GM23338 (cell line): ENCODE results near the gene RGCC. TPM values are rescaled to one million over a fixed set of nuclear protein-coding genes. Genes with fewer than 3 reads are reported as not detected.
A peak's percentile ranks its signal among the peaks of the same experiment; 100 is the strongest.

ENCODE experiments used
- ATAC-seq: fragments of 200-7000 bp; cut with Tn5 transposase; 3 replicates; pipeline ENCODE4 v1.9.1; 2020
- DNase-seq: peaks from one replicate; pipeline ENCODE4 v3.0.0-alpha.2; 2015; ENCODE audit warnings: low spot score
- H2AFZ ChIP-seq: fragments of 200-600 bp; sonication (generic); 2 replicates; pipeline ENCODE4 v1.8.0; 2016; ENCODE audit warnings: antibody characterized with exemption, mild to moderate bottlenecking, moderate library complexity
- H3F3A ChIP-seq: fragments of 200-600 bp; sonication (generic); replicated peaks from 2 replicates; pipeline ENCODE4 v1.8.0; 2017; ENCODE audit warnings: antibody characterized with exemption, mixed run types, low read depth
- H3K27ac ChIP-seq: fragments of 200-600 bp; sonication (generic); 2 replicates; pipeline ENCODE4 v1.6.1; 2016; ENCODE audit warnings: low read depth
- H3K27me3 ChIP-seq: fragments of 200-600 bp; sonication (generic); 2 replicates; pipeline ENCODE4 v1.8.0; 2016; ENCODE audit warnings: mild to moderate bottlenecking, mixed run types, moderate library complexity; ENCODE audit not compliant: insufficient read depth
- H3K36me3 ChIP-seq: fragments of 200-600 bp; sonication (generic); 2 replicates; pipeline ENCODE4 v1.8.0; 2016; ENCODE audit warnings: mild to moderate bottlenecking; ENCODE audit not compliant: insufficient read depth
- H3K4me1 ChIP-seq: fragments of 200-600 bp; sonication (generic); 2 replicates; pipeline ENCODE4 v1.8.0; 2016; ENCODE audit warnings: mild to moderate bottlenecking, moderate library complexity; ENCODE audit not compliant: insufficient read depth
- H3K4me2 ChIP-seq: fragments of 200-600 bp; sonication (generic); 2 replicates; pipeline ENCODE4 v1.7.1; 2017; ENCODE audit warnings: mixed run types
- H3K4me3 ChIP-seq: fragments of 200-600 bp; sonication (generic); 2 replicates; pipeline ENCODE4 v1.6.1; 2016; ENCODE audit warnings: mixed run types
- H3K79me2 ChIP-seq: fragments of 200-600 bp; sonication (generic); replicated peaks from 2 replicates; pipeline ENCODE4 v1.8.0; 2017; ENCODE audit warnings: mild to moderate bottlenecking; ENCODE audit not compliant: insufficient read depth
- H3K9me2 ChIP-seq: fragments of 200-600 bp; sonication (generic); 2 replicates; pipeline ENCODE4 v1.8.0; 2017; ENCODE audit not compliant: insufficient read depth
- H4K20me1 ChIP-seq: fragments of 200-600 bp; sonication (generic); replicated peaks from 2 replicates; pipeline ENCODE4 v1.8.0; 2017; ENCODE audit warnings: mild to moderate bottlenecking; ENCODE audit not compliant: insufficient read depth
- H3K27ac Mint-ChIP-seq: 2 replicates; pipeline ENCODE4 v1.8.0; 2020; ENCODE audit warnings: inconsistent platforms, mild to moderate bottlenecking, moderate library complexity, mixed read lengths
- H3K27me3 Mint-ChIP-seq: 3 replicates; pipeline ENCODE4 v1.8.0; 2022; ENCODE audit warnings: low read depth, mild to moderate bottlenecking, moderate library complexity, mixed read lengths, inconsistent platforms; ENCODE audit not compliant: insufficient read depth, poor library complexity
- H3K36me3 Mint-ChIP-seq: 3 replicates; pipeline ENCODE4 v1.8.0; 2021; ENCODE audit warnings: low read depth, mild to moderate bottlenecking, inconsistent platforms, moderate library complexity, mixed read lengths
- H3K4me1 Mint-ChIP-seq: 3 replicates; pipeline ENCODE4 v1.8.0; 2020; ENCODE audit warnings: mild to moderate bottlenecking, inconsistent platforms, mixed read lengths
- H3K4me3 Mint-ChIP-seq: 3 replicates; pipeline ENCODE4 v1.8.0; 2021; ENCODE audit warnings: moderate library complexity, mild to moderate bottlenecking, inconsistent platforms, mixed read lengths
- H3K9me3 Mint-ChIP-seq: 3 replicates; pipeline ENCODE4 v1.8.0; 2020; ENCODE audit warnings: moderate library complexity, mild to moderate bottlenecking, inconsistent platforms, mixed read lengths
- CREB1 ChIP-seq: fragments of 250-450 bp; sonication (Bioruptor Pico); IDR thresholded peaks from 2 replicates; pipeline ENCODE4 v1.5.0; 2020; ENCODE audit warnings: low read depth, mild to moderate bottlenecking, moderate library complexity
- EZH2 ChIP-seq: fragments of 200-600 bp; sonication (generic); IDR thresholded peaks from one replicate; pipeline ENCODE4 v1.8.0; 2017; ENCODE audit warnings: antibody characterized with exemption, mild to moderate bottlenecking, low read depth; ENCODE audit not compliant: unreplicated experiment
- ZNF331 ChIP-seq: fragments of 250-450 bp; sonication (Bioruptor Pico); IDR thresholded peaks from 2 replicates; pipeline ENCODE4 v1.5.0; 2020; ENCODE audit warnings: low read depth, mild to moderate bottlenecking, moderate library complexity
- long read RNA-seq: library from polyadenylated mRNA; unstranded; transcript quantifications from one replicate; pipeline ENCODE4 v2.0.0, GENCODE V29; 2020; ENCODE audit not compliant: unreplicated experiment
- polyA plus RNA-seq: library from polyadenylated mRNA; unstranded; fragments of >200 nt; fragmentation: Nextera tagmentation; extraction: Ambion mirVana; gene quantifications from 2 replicates; pipeline ENCODE4 v1.2.1, GENCODE V29; 2016
- total RNA-seq: library from RNA; depleted of rRNA; stranded (reverse); fragments of >200 nt; shearing (Covaris generic); gene quantifications from 2 replicates; pipeline ENCODE4 v1.2.3, GENCODE V29; 2014; rRNA removed
- TF ChIP-seq, protein P1 (sequence below): fragments of 250-450 bp; sonication (Bioruptor Pico); IDR thresholded peaks from 2 replicates; pipeline ENCODE4 v1.5.0; 2020; ENCODE audit warnings: mild to moderate bottlenecking, moderate library complexity
- TF ChIP-seq, protein P2 (sequence below), 2 experiments: fragments of 200-600 bp in 1 of 2; sonication (generic) in 1 of 2; conservative IDR thresholded peaks; 2 replicates each; pipeline versions ENCODE4 v1.5.1 to v1.6.1; 2016 to 2017; ENCODE audit warnings: antibody characterized with exemption in 2 of 2, low read depth in 2 of 2, mild to moderate bottlenecking in 2 of 2, moderate library complexity in 1 of 2
- TF ChIP-seq, protein P3 (sequence below): IDR thresholded peaks from 2 replicates; pipeline ENCODE4 v1.6.1; 2016; ENCODE audit warnings: antibody characterized with exemption

The RGCC gene, protein sequence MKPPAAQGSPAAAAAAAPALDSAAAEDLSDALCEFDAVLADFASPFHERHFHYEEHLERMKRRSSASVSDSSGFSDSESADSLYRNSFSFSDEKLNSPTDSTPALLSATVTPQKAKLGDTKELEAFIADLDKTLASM
- total RNA-seq: 0.66 TPM in 1 of 2 replicates, not detected in the other
- 0.65 and 0.78 TPM in 2 replicates for polyA plus RNA-seq
- long read RNA-seq: 0 reads

DNA sequence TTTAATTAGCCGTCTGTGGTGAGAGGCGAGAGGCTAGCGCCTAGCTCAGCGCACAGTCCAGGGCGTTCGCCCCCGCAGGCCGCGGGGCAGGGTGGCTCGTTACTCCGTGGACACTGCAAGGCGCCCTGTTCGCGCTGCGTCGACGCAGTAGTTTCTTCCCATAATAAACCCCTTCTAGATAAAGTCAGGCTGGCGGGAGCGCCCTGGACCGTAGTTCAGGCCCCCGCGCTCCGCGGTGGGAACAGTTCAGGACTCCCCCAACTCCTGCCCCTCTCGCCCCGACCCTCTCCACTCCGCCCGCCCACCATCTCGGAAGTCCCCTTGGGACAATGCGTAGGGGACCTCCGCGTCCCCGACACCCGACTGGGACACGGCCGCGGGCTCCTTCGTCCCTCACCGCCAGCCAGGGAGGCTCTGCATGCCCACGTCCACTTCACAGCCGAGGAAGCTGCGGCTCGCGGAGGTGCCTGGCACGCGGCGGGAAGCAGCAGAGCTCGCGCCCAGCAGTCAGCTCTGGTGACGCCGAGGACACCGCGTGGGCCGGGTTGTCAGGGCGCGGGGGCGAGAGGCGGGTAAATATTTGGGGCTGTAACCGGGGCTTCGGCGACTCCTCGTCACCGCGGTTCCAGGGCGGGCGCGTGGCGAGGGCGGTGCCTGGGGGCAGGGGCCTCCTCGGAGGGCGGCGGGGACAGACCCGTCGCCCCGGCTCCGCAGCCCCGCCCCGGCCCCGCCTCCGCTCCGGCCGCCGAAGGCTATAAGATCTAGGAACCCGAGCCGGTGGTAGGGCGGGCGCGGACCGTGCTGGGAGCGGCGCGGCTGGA, at the start of gene RGCC:
RGCC (plus strand) TSS at position 783 of the 821 bp plus-strand sequence. CDS start 158 bp downstream, outside the sequence.
- ATAC-seq: peak; percentile 83
- no peaks in the 10 kb centered on the region for H4K20me1 ChIP-seq
- peak; percentile 83 for DNase-seq
- H3K9me2 ChIP-seq: no peaks in the 10 kb centered on the region
- peak within 1 kb of the TSS; percentile 71 for H3K4me3 ChIP-seq
- H2AFZ ChIP-seq: peak within 1 kb of the TSS; percentile 97
- no peaks in the 10 kb centered on the region for H3K4me1 ChIP-seq
- peaks cover 48% of the 10 kb centered on the region for H3K27me3 Mint-ChIP-seq
- peaks cover 8% of the 10 kb centered on the region; the same call in 1 of the 3 replicates for H3K9me3 Mint-ChIP-seq
- H3K4me3 Mint-ChIP-seq: peak within 1 kb of the TSS; percentile 67
- H3K27ac Mint-ChIP-seq: no peak within 1 kb of the TSS
- TF ChIP-seq EZH2: peak; percentile 84
- TF ChIP-seq, protein P1, sequence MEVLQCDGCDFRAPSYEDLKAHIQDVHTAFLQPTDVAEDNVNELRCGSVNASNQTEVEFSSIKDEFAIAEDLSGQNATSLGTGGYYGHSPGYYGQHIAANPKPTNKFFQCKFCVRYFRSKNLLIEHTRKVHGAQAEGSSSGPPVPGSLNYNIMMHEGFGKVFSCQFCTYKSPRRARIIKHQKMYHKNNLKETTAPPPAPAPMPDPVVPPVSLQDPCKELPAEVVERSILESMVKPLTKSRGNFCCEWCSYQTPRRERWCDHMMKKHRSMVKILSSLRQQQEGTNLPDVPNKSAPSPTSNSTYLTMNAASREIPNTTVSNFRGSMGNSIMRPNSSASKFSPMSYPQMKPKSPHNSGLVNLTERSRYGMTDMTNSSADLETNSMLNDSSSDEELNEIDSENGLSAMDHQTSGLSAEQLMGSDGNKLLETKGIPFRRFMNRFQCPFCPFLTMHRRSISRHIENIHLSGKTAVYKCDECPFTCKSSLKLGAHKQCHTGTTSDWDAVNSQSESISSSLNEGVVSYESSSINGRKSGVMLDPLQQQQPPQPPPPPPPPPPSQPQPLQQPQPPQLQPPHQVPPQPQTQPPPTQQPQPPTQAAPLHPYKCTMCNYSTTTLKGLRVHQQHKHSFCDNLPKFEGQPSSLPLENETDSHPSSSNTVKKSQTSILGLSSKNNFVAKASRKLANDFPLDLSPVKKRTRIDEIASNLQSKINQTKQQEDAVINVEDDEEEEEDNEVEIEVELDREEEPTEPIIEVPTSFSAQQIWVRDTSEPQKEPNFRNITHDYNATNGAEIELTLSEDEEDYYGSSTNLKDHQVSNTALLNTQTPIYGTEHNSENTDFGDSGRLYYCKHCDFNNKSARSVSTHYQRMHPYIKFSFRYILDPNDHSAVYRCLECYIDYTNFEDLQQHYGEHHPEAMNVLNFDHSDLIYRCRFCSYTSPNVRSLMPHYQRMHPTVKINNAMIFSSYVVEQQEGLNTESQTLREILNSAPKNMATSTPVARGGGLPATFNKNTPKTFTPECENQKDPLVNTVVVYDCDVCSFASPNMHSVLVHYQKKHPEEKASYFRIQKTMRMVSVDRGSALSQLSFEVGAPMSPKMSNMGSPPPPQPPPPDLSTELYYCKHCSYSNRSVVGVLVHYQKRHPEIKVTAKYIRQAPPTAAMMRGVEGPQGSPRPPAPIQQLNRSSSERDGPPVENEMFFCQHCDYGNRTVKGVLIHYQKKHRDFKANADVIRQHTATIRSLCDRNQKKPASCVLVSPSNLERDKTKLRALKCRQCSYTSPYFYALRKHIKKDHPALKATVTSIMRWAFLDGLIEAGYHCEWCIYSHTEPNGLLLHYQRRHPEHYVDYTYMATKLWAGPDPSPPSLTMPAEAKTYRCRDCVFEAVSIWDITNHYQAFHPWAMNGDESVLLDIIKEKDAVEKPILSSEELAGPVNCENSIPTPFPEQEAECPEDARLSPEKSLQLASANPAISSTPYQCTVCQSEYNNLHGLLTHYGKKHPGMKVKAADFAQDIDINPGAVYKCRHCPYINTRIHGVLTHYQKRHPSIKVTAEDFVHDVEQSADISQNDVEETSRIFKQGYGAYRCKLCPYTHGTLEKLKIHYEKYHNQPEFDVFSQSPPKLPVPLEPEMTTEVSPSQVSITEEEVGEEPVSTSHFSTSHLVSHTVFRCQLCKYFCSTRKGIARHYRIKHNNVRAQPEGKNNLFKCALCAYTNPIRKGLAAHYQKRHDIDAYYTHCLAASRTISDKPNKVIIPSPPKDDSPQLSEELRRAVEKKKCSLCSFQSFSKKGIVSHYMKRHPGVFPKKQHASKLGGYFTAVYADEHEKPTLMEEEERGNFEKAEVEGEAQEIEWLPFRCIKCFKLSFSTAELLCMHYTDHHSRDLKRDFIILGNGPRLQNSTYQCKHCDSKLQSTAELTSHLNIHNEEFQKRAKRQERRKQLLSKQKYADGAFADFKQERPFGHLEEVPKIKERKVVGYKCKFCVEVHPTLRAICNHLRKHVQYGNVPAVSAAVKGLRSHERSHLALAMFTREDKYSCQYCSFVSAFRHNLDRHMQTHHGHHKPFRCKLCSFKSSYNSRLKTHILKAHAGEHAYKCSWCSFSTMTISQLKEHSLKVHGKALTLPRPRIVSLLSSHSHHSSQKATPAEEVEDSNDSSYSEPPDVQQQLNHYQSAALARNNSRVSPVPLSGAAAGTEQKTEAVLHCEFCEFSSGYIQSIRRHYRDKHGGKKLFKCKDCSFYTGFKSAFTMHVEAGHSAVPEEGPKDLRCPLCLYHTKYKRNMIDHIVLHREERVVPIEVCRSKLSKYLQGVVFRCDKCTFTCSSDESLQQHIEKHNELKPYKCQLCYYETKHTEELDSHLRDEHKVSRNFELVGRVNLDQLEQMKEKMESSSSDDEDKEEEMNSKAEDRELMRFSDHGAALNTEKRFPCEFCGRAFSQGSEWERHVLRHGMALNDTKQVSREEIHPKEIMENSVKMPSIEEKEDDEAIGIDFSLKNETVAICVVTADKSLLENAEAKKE (CRISPR knock-in tag): no peak
- peak within 1 kb of the TSS; percentile 87 for H3K4me2 ChIP-seq
- H3K27ac ChIP-seq: no peak within 1 kb of the TSS
- peaks cover 69% of the 10 kb centered on the region for H3K27me3 ChIP-seq
- 0 out of 2 replicates have a peak, but pooled peaks cover 5% of the 10 kb centered on the region for H3F3A ChIP-seq
- no peaks in the 10 kb centered on the region for H3K36me3 ChIP-seq
- H3K79me2 ChIP-seq: no peaks in the 10 kb centered on the region
- H3K36me3 Mint-ChIP-seq: no peaks in the 10 kb centered on the region; the same call in 2 of the 3 replicates
- peaks cover 4% of the 10 kb centered on the region; the same call in 1 of the 3 replicates for H3K4me1 Mint-ChIP-seq

DNA sequence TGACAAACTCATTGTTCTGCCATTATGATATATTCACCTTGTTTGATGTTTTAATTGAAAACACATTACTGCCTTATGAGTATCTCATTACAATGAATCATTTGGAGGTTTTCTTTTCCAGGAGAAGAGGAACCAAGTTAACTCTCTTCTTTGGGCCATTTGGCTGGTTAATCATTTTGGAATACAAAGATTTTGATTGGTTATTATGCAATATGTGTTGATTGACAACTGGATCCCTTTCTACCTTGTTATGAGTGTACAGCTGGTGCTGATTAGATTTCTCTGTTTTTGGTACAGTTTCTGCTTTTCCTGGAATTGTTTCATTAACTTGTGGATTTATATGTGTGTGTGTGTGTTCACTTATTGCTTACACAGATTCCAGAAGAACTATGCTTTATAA, 49.2 kb upstream of the RGCC start:
- H3K9me3 Mint-ChIP-seq: no peaks in the 10 kb centered on the region
- Histone ChIP-seq H3K27ac (no peak overlapping the region), H3K79me2 (no peaks in the 10 kb centered on the region), H4K20me1 (no peaks in the 10 kb centered on the region), H3K4me1 (no peaks in the 10 kb centered on the region), H3K4me3 (no peak overlapping the region), H2AFZ (no peak overlapping the region), H3K9me2 (no peaks in the 10 kb centered on the region), H3K4me2 (no peak overlapping the region), H3K27me3 (no peaks in the 10 kb centered on the region), H3F3A (no peaks in the 10 kb centered on the region), H3K36me3 (no peaks in the 10 kb centered on the region)
- peaks cover 4% of the 10 kb centered on the region; the same call in 2 of the 3 replicates for H3K4me1 Mint-ChIP-seq
- H3K4me3 Mint-ChIP-seq: no peak overlapping the region
- no peak overlapping the region for H3K27ac Mint-ChIP-seq
- H3K27me3 Mint-ChIP-seq: no peaks in the 10 kb centered on the region
- DNase-seq: no peak
- no peak for ATAC-seq
- no peaks in the 10 kb centered on the region for H3K36me3 Mint-ChIP-seq
- TF ChIP-seq, protein P2, sequence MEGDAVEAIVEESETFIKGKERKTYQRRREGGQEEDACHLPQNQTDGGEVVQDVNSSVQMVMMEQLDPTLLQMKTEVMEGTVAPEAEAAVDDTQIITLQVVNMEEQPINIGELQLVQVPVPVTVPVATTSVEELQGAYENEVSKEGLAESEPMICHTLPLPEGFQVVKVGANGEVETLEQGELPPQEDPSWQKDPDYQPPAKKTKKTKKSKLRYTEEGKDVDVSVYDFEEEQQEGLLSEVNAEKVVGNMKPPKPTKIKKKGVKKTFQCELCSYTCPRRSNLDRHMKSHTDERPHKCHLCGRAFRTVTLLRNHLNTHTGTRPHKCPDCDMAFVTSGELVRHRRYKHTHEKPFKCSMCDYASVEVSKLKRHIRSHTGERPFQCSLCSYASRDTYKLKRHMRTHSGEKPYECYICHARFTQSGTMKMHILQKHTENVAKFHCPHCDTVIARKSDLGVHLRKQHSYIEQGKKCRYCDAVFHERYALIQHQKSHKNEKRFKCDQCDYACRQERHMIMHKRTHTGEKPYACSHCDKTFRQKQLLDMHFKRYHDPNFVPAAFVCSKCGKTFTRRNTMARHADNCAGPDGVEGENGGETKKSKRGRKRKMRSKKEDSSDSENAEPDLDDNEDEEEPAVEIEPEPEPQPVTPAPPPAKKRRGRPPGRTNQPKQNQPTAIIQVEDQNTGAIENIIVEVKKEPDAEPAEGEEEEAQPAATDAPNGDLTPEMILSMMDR (conservative IDR thresholded peaks at IDR 0.05; ENCODE audit: low read depth in 2 of 2): no peak
- TF ChIP-seq, protein P3, sequence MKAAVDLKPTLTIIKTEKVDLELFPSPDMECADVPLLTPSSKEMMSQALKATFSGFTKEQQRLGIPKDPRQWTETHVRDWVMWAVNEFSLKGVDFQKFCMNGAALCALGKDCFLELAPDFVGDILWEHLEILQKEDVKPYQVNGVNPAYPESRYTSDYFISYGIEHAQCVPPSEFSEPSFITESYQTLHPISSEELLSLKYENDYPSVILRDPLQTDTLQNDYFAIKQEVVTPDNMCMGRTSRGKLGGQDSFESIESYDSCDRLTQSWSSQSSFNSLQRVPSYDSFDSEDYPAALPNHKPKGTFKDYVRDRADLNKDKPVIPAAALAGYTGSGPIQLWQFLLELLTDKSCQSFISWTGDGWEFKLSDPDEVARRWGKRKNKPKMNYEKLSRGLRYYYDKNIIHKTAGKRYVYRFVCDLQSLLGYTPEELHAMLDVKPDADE: no peak
- TF ChIP-seq ZNF331 (CRISPR knock-in tag) (no peak), CREB1 (CRISPR knock-in tag) (no peak)
